ENCODE results near the gene TRERF1.
"Not testable (repeated sequence)": the region's sequence is repeated elsewhere in the genome, so short reads cannot be mapped to it uniquely, and the experiment has no call there.

The TRERF1 gene

DNA sequence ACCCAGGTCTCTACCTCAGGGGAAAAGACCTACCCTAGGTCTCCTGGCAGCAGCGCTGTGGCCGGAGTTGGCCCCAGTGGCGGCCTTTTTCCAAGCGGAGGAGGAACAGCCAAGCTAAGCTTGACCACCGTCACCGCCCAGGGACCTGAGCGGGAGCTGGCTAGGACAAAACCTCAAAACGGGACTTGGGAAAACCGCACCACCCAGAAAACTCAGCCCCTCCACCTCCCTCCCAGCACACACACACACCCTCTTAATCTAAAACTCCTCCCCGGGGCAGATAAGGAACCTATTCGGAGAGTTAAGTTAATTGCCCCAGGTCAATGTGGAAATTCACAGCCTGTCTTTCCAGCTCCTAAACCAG, 2.7 kb upstream of the TRERF1 start:
- Mint-ChIP-seq H3K27ac (no peak overlapping the region), H3K27me3 (ENCODE audit: low read depth) (peaks cover 12% of the 10 kb centered on the region), H3K4me3 (peak overlapping the region; percentile 89), H3K4me1 (ENCODE audit: low read depth) (peaks cover 26% of the 10 kb centered on the region), H3K36me3 (ENCODE audit: low read depth) (peaks cover 2% of the 10 kb centered on the region), H3K9me3 (no peaks in the 10 kb centered on the region)
- DNase-seq (ENCODE audit: low spot score), result no peak

DNA sequence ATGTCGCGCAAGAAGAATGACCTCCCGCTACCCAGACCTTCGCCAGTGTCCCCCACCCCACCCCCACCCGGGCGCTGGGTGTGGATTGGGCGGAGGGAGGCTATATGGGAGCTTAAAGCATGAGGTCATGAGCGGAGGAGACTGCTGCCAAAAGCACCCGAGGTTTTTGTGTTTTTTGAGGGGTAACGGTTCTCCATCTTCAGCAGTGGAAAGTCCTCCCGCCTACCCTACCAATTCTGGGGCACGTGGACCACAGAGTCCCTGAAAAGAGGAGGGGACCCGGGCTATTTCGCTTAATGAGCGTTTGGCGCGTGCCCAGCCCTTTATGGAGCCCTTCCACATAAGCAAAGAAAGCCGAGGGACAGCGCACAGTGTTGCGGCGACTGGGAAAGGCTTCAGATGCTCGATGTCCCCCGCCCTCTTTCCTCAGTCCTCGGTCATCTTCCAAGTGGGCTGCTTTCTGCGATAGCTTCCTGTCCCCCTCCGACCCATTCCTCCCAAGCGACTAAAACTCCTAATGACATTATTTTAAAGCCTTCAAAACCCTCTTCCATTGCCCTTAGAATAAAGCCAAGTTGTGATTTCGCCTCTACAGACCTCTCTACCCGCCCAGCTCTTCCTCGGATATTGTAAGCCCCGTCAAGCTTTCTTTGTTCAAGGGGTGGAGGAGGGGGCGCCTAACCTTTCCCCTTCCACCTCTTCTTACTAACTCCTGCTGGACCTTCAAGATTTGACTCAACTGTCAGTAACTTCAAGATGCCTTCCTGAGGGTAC, 2.1 kb upstream of the TRERF1 start:
- H3K9me3 Mint-ChIP-seq, result no peaks in the 10 kb centered on the region
- peaks cover 32% of the 10 kb centered on the region for H3K4me1 Mint-ChIP-seq (ENCODE audit: low read depth)
- H3K36me3 Mint-ChIP-seq (ENCODE audit: low read depth), result peaks cover 4% of the 10 kb centered on the region
- H3K27me3 Mint-ChIP-seq (ENCODE audit: low read depth), result peaks cover 12% of the 10 kb centered on the region
- H3K27ac Mint-ChIP-seq, result peak overlapping the region; percentile 38
- no peak for DNase-seq (ENCODE audit: low spot score)
- H3K4me3 Mint-ChIP-seq, result peak overlapping the region; percentile 89

DNA sequence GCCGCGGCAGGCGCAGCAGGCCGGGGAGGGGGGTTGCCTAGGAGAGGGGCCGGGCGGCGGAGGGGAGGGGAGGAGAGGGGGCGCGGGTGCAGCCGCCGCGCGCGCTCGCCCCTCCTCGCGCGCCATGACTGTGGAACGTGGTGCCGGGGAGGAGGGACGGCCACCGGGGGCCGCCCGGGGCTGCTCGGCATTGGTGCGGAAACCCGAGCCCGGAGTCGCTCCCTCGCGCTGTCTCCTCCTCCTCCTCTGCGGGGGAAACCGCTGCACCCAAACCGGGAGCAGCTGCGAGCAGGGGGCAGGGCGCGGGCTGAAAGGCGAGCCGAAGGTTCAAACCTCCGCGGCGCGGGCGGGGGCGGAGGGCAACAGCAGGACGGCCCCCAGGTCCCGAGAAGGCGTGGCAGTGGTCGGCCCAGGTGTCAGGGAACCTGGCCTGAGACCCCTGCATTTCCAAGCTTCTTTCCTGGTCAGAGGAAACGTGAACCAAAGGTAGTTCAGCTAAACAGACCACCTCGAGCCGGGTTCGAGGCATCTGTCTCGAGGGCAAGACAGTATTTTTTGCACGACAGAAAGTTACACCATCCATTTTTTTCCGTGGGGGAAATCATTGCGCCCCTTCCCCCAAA, 1.4 kb upstream of the TRERF1 start:
- peaks cover 12% of the 10 kb centered on the region for H3K27me3 Mint-ChIP-seq (ENCODE audit: low read depth)
- DNase-seq (ENCODE audit: low spot score), result peak; percentile 80

DNA sequence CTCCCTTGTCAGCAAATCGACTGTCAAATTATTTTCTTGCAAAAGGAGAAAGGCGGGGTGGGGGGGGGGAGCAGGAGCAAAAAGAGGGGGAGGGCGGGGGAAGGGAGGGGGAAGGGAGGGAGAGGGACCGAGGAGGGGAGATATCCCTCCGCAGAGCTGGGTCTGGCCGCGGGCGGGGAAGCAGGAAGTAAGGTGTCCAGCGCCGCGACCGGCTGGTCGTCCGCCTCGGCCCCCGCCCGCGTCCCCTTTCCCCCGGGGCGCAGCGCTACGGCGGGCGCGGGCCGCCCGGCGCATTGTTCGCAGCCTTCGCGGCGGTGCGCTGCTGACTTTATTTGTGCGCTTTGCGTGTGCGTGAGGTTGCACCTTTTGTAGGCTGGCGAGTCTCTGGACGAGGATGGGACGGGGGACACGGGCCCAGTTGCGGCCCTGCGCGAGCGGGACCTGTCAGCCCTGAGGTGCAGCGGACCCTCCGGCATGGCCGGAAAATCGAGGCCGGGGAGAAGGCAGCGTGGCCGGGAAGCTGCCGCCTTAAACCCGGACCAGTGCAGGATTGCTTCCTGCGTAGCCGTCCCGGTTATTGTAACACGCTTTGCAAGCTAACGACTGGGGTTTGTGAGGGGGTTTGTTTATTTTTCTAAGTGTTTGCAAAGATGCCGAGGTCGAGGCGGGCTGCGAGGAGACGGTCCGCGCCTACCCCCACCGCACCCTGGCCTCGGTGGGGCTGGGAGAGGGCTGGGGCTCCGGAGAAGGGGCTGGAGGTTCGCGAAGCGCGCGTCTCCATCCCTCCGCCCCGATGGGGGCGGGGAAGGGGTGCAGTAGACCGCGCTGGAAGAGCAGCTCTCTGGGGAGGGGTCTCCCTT, 675 bp upstream of the TRERF1 start:
- peaks cover 18% of the 10 kb centered on the region for H3K36me3 Mint-ChIP-seq (ENCODE audit: low read depth)
- peaks cover 43% of the 10 kb centered on the region for H3K4me1 Mint-ChIP-seq (ENCODE audit: low read depth)
- peaks cover 12% of the 10 kb centered on the region for H3K27me3 Mint-ChIP-seq (ENCODE audit: low read depth)
- peak overlapping the region; percentile 88 for H3K27ac Mint-ChIP-seq
- H3K4me3 Mint-ChIP-seq, result peak overlapping the region; percentile 93
- no peaks in the 10 kb centered on the region for H3K9me3 Mint-ChIP-seq
- peak; percentile 49 for DNase-seq (ENCODE audit: low spot score)

More for the DNA sequence above, 1.4 kb upstream of the TRERF1 start:
- H3K4me1 Mint-ChIP-seq (ENCODE audit: low read depth), result peaks cover 39% of the 10 kb centered on the region
- no peaks in the 10 kb centered on the region for H3K9me3 Mint-ChIP-seq
- peak overlapping the region; percentile 89 for H3K4me3 Mint-ChIP-seq
- peak overlapping the region; percentile 88 for H3K27ac Mint-ChIP-seq
- H3K36me3 Mint-ChIP-seq (ENCODE audit: low read depth), result peaks cover 11% of the 10 kb centered on the region

DNA sequence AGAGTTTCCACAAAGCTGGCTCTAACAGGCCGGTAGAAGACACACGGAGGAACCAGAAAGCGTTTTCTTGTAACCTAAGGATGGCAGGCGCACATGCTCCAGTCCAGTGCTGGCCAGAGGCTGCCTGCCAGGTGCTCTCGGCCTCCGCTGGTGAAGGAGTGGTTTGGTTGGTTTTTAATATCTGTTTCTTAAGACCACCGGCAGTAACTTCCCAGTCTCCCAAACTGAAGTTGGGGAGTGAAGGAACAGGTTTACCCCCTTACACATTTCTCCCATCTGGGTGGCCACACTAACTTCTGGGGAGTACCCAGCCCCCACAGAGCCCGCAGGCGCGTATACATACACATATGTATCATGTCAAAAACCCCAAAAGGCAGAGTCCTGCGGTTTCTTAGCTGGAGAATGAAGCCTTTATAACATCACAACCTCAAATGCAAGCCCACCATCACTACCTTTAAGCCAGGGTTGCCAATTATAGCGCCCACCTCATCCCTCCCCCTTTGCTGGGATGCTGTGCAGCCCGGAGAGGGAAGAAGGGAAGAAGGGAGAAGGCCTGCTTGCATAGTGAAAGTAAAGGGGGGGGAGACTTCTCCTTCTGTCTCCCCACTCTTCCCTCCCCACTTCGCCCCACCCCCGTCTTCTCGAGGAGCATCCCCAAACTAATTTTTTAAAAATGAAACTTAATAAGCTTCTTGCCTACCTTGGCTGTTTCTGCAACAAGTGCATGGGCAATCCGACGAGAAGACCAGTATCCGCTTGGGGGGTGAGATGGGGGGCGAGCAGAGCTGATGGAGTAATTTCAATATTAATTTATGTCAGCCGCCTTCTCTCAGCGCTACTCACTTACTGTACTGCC, 1.0 kb downstream of the TRERF1 start:
- peaks cover 12% of the 10 kb centered on the region for H3K27me3 Mint-ChIP-seq (ENCODE audit: low read depth)
- peaks cover 24% of the 10 kb centered on the region for H3K36me3 Mint-ChIP-seq (ENCODE audit: low read depth)
- H3K9me3 Mint-ChIP-seq, result no peaks in the 10 kb centered on the region
- peak overlapping the region; percentile 83 for H3K27ac Mint-ChIP-seq
- DNase-seq (ENCODE audit: low spot score), result peak; percentile 42
- H3K4me1 Mint-ChIP-seq (ENCODE audit: low read depth), result peaks cover 45% of the 10 kb centered on the region
- H3K4me3 Mint-ChIP-seq, result peak overlapping the region; percentile 93

DNA sequence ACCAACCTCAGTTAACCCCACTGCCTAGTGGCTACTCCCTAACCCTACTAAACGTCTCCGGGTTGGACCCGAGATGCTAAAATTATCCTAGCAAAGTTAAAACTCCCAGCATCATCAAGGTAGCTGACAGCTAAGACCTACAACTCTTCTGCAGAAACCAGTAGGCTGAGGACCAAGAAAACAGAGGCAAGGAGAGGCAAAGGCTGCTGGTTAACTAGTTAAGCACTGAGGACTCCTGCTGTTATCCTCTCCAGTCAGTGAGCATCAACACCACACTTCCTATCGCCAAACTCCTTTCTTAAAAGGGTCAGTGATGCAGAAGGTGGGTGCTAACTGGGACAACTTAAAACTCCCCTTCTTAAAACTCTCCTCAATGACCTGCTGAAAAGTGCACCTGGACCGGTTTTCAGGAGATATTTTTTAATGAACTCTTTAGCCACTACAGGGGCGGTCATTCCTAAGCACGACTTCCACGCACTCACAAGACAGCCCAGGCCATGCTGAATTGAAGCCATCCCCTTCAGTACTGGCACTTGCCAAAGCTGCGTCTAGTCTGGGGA, 1.7 kb downstream of the TRERF1 start:
- H3K4me3 Mint-ChIP-seq, result peak overlapping the region; percentile 93
- H3K27me3 Mint-ChIP-seq (ENCODE audit: low read depth), result peaks cover 12% of the 10 kb centered on the region
- no peak for DNase-seq (ENCODE audit: low spot score)
- H3K36me3 Mint-ChIP-seq (ENCODE audit: low read depth), result peaks cover 30% of the 10 kb centered on the region
- H3K27ac Mint-ChIP-seq, result peak overlapping the region; percentile 56
- H3K9me3 Mint-ChIP-seq, result no peaks in the 10 kb centered on the region
- peaks cover 49% of the 10 kb centered on the region for H3K4me1 Mint-ChIP-seq (ENCODE audit: low read depth)

DNA sequence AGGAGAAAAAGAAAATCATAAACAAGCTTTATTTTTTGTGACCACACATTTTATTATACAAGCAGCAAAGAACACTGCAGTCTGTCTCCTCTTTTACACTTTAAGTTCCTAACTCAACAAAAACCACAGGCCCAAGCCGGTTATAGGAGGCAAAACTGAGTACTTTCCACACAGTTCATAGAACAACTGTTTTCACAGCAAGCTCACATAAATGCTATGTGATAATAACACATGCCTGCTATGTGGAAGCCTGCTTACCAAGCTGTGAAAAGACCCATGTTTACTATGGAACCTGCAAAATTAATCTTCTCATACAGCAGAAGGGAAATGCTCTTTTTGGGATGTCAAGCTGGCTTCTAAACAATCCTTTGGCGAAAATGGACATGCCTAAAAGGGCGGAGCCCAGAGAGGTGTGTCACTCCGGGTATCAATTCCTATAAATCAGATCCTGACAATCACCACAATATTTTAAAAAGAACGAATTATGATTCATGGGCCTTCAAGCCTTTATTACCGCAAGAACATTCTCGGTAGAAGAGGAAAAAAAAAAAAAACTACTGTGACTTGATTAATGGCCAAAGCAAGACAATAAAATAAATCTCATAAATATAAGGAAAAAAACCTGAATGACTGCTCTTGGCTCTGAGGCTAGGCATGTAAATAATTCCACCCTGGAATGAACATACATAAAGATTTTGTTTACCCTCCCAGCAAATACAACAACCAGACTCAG, 2.6 kb downstream of the TRERF1 start:
- peaks cover 4% of the 10 kb centered on the region for H3K27me3 Mint-ChIP-seq (ENCODE audit: low read depth)
- peak overlapping the region; percentile 5 for H3K27ac Mint-ChIP-seq
- H3K4me3 Mint-ChIP-seq, result peak overlapping the region; percentile 93
- H3K9me3 Mint-ChIP-seq, result no peaks in the 10 kb centered on the region
- no peak for DNase-seq (ENCODE audit: low spot score)
- H3K36me3 Mint-ChIP-seq (ENCODE audit: low read depth), result peaks cover 36% of the 10 kb centered on the region
- H3K4me1 Mint-ChIP-seq (ENCODE audit: low read depth), result peaks cover 50% of the 10 kb centered on the region

DNA sequence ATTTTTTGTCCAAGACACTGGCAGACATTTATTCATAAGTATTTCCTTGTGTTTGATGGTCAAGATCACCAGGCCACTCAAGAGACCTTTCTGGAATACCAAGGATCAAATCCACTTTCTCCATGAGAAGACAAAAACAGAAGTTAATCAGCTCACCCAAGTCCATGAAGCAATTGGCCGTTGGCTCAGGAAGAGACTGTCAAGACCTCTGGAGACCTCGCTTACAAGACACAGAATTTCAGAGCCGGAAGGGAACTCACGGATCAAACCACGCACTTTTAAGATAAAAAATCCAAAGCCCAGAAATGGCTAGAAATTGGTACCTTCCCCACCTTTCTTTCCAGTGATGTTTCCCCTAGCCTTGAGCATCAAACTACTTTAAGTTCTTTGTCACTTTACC, 3.3 kb downstream of the TRERF1 start:
- H3K9me3 Mint-ChIP-seq, result no peaks in the 10 kb centered on the region
- peak overlapping the region; percentile 93 for H3K4me3 Mint-ChIP-seq

DNA sequence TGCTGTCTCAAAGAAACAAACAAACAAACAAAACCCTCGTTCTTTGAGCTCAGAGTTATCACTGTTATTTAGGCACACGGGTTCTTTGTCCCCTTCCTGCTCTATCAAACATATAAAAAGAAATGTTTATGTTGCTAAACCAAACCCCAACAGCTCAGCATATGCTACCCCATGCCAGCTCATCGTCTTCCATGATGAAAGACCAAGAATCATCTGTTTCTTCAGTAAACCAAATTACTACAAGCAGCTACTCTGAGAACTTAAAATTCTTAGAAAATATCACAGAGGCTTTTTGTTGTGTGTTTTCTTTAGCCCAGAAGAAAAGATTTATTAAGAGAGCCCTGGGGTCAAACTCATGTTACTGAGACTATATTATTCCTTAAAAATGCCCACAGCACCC, 4.7 kb downstream of the TRERF1 start:
- Mint-ChIP-seq H3K27ac (no peak overlapping the region), H3K27me3 (ENCODE audit: low read depth) (no peaks in the 10 kb centered on the region), H3K9me3 (no peaks in the 10 kb centered on the region), H3K4me3 (no peak overlapping the region), H3K4me1 (ENCODE audit: low read depth) (peaks cover 46% of the 10 kb centered on the region), H3K36me3 (ENCODE audit: low read depth) (peaks cover 40% of the 10 kb centered on the region)
- DNase-seq (ENCODE audit: low spot score), result no peak

More for the DNA sequence above, 3.3 kb downstream of the TRERF1 start:
- H3K27me3 Mint-ChIP-seq (ENCODE audit: low read depth), result no peaks in the 10 kb centered on the region
- H3K36me3 Mint-ChIP-seq (ENCODE audit: low read depth), result peaks cover 40% of the 10 kb centered on the region
- peaks cover 46% of the 10 kb centered on the region for H3K4me1 Mint-ChIP-seq (ENCODE audit: low read depth)
- H3K27ac Mint-ChIP-seq, result no peak overlapping the region
- no peak for DNase-seq (ENCODE audit: low spot score)

DNA sequence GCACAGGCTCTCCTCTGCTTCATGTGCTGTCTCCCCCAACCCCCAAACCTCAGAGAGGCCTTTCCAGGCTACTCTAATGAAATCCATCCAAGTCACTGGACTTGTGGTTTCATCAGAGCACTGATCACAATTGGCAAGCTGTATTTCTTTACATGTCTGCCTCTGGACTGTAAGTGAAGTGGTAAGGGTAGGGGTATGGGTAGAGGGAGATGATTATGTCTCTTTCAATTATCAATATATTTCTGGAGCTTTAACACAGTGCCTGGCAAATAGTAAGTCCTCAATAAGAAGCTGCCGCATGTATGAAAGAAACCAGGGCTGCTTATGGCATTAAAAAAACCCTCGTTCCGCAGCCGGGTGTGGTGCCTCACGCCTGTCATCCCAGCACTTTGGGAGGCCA, 5.4 kb downstream of the TRERF1 start:
- Mint-ChIP-seq H3K4me1 (ENCODE audit: low read depth) (peaks cover 48% of the 10 kb centered on the region), H3K9me3 (no peaks in the 10 kb centered on the region), H3K36me3 (ENCODE audit: low read depth) (peaks cover 40% of the 10 kb centered on the region), H3K27ac (no peak overlapping the region), H3K4me3 (no peak overlapping the region), H3K27me3 (ENCODE audit: low read depth) (no peaks in the 10 kb centered on the region)
- no peak for DNase-seq (ENCODE audit: low spot score)

DNA sequence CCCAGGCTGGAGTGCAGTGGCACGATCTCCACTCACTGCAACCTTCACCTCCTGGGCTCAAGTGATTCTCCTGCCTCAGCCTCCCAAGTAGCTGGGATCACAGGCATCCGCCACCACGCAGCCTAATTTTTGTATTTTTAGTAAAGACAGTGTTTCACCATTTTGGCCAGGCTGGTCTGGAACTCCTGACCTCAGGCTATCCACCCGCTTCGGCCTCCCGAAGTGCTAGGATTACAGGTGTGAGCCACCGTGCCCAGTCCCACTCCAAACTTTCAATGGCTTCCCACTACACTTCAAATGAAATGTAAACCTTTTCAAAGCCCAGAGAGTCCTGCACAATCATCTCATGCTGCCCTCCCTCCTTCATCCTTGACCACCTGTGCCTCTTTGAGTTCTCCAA, 5.8 kb downstream of the TRERF1 start:
- not testable (repeated sequence) for H3K27ac Mint-ChIP-seq; DNase-seq (ENCODE audit: low spot score); H3K9me3 Mint-ChIP-seq; H3K4me3 Mint-ChIP-seq; H3K27me3 Mint-ChIP-seq (ENCODE audit: low read depth)
- Mint-ChIP-seq H3K36me3 (ENCODE audit: low read depth) (peaks cover 40% of the 10 kb centered on the region), H3K4me1 (ENCODE audit: low read depth) (peaks cover 50% of the 10 kb centered on the region)

DNA sequence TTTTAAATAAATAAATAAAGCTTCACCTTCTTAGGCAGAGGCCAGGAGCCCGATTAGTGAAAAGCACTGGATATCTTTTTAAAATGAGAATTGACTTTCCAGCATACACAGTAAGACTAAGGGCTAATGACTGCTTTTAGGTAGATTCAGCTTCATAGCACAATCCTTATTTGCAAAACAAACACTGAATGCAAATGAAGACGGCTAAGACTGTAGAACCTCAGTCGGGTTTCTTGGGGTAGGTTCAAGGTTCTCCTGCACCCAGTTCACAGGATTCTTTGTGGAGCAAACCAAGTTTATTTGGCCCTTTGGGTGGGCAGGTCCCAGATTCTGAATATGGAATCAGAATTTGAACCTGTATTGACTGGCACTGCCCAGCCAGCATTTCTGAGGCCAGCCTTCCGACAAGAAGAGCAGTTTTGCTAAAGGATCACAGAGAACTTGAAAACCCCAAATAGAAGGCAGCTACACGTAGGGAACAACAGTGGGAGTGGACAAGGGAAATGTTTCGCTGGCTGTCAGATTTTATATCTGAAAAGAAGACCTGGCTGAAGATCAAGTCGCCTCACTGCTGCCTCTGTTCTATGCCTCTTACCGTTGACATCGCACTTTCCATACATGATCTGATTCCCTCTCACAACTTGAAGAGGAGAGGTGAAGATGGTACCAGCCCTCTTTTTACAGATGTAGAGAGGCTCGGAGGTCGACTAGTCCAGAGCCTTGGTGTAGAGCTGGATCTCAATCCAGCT, 8.2 kb downstream of the TRERF1 start:
- Mint-ChIP-seq H3K27me3 (ENCODE audit: low read depth) (no peaks in the 10 kb centered on the region), H3K4me3 (no peak overlapping the region), H3K4me1 (ENCODE audit: low read depth) (peaks cover 32% of the 10 kb centered on the region), H3K27ac (no peak overlapping the region), H3K9me3 (no peaks in the 10 kb centered on the region), H3K36me3 (ENCODE audit: low read depth) (peaks cover 35% of the 10 kb centered on the region)
- no peak for DNase-seq (ENCODE audit: low spot score)

Measured in T-helper 2 cell treated with Interferon-gamma antibody and Interleukin-4, amounts not matched to agents 5 μg/mL and 100 μg/mL, for 36 hours (primary cell).